Keratinocyte (primary cell): ENCODE measurements around the gene OR52H1. TPM values are rescaled to one million over a fixed set of nuclear protein-coding genes. Genes with fewer than 3 reads are reported as not detected.

Source experiments
- DNase-seq: peaks from one replicate; pipeline ENCODE4 v3.0.0-alpha.2; 2011; ENCODE audit warnings: low read depth, missing footprints, low spot score
- FAIRE-seq: peaks from 2 replicates; lab custom pipeline; 2011; peaks lifted over from hg19 to GRCh38; lab: Jason Lieb, UNC
- H2AFZ ChIP-seq: 2 replicates; pipeline ENCODE4 v1.6.0; 2012; ENCODE audit warnings: low read length, control low read depth, inconsistent platforms; ENCODE audit not compliant: control insufficient read depth
- H3K27ac ChIP-seq: 2 replicates; pipeline ENCODE4 v1.5.1; 2011; ENCODE audit warnings: low read length; ENCODE audit not compliant: control insufficient read depth, insufficient read depth
- H3K27me3 ChIP-seq: 3 replicates; pipeline ENCODE4 v1.6.0; 2011; ENCODE audit warnings: low read length; ENCODE audit not compliant: control insufficient read depth, insufficient read depth; ENCODE audit errors: extremely low read depth
- H3K36me3 ChIP-seq, 2 experiments: 2 replicates in 1 of 2; 3 replicates in 1 of 2; pipeline ENCODE4 v1.5.1; 2011; ENCODE audit warnings: low read length in 2 of 2, mild to moderate bottlenecking in 1 of 2; ENCODE audit not compliant: control insufficient read depth in 2 of 2, insufficient read depth in 2 of 2; ENCODE audit errors: extremely low read depth in 1 of 2
- H3K4me1 ChIP-seq: 3 replicates; pipeline ENCODE4 v1.5.1; 2011; ENCODE audit warnings: low read length; ENCODE audit not compliant: control insufficient read depth, insufficient read depth; ENCODE audit errors: extremely low read depth
- H3K4me2 ChIP-seq: 3 replicates; pipeline ENCODE4 v1.6.0; 2011; ENCODE audit warnings: low read depth, low read length; ENCODE audit not compliant: control insufficient read depth, insufficient read depth; ENCODE audit errors: extremely low read depth
- H3K4me3 ChIP-seq, 3 experiments: fragments of 200-600 bp in 1 of 3; sonication (generic) in 1 of 3; 2 replicates in 2 of 3; 3 replicates in 1 of 3; pipeline ENCODE4 v1.5.1; 2011 to 2016; ENCODE audit warnings: low read length in 3 of 3, mild to moderate bottlenecking in 3 of 3, control low read depth in 2 of 3, inconsistent platforms in 1 of 3, low read depth in 1 of 3, mixed read lengths in 1 of 3, mixed run types in 1 of 3, moderate library complexity in 1 of 3; ENCODE audit not compliant: control insufficient read depth in 2 of 3, insufficient read depth in 2 of 3; ENCODE audit errors: extremely low read depth in 1 of 3
- H3K79me2 ChIP-seq: 2 replicates; pipeline ENCODE4 v1.6.0; 2012; ENCODE audit warnings: low read length; ENCODE audit not compliant: control insufficient read depth, insufficient read depth
- H3K9ac ChIP-seq: 3 replicates; pipeline ENCODE4 v1.6.0; 2011; ENCODE audit warnings: low read length; ENCODE audit not compliant: control insufficient read depth, insufficient read depth; ENCODE audit errors: extremely low read depth
- H3K9me1 ChIP-seq: 3 replicates; pipeline ENCODE4 v1.6.0; 2011; ENCODE audit warnings: low read length; ENCODE audit not compliant: control insufficient read depth, insufficient read depth; ENCODE audit errors: extremely low read depth
- H3K9me3 ChIP-seq: 2 replicates; pipeline ENCODE4 v1.5.1; 2012; ENCODE audit warnings: low read depth, low read length; ENCODE audit not compliant: control insufficient read depth
- H4K20me1 ChIP-seq: 3 replicates; pipeline ENCODE4 v1.6.0; 2011; ENCODE audit warnings: low read length; ENCODE audit not compliant: control insufficient read depth, insufficient read depth; ENCODE audit errors: extremely low read depth
- EZH2 ChIP-seq: IDR thresholded peaks from one replicate; pipeline ENCODE4 v1.6.1; 2012; ENCODE audit warnings: inconsistent platforms, mild to moderate bottlenecking, low read length, moderate library complexity
- dilution Hi-C: fragments of 300-500 bp; cut with MboI; formaldehyde crosslinking; loops from one replicate; pipeline ENCODE4 v1.7.0; 2020; ENCODE audit warnings: low sequenced_read_pairs; ENCODE audit not compliant: extremely low pct_ligation_motif_present
- polyA plus RNA-seq, 5 experiments: library from polyadenylated mRNA; depleted of rRNA in 3 of 5; stranded (reverse) in 3 of 5; stranded (forward) in 1 of 5; unstranded in 1 of 5; fragments of >200 nt; gene quantifications; 1 replicate in 1 of 5; 2 replicates in 3 of 5; 3 replicates in 1 of 5; pipeline versions ENCODE4 v1.2.1 to v1.2.3, GENCODE V29; 2011 to 2012; ENCODE audit warnings: missing spikeins in 2 of 5, low read depth in 1 of 5, low replicate concordance in 1 of 5
- TF ChIP-seq, protein P1 (sequence below), 3 experiments: IDR thresholded peaks in 1 of 3; conservative IDR thresholded peaks in 1 of 3; optimal IDR thresholded peaks in 1 of 3; 2 replicates in 2 of 3; 3 replicates in 1 of 3; pipeline versions ENCODE3 to v1.5.1; 2011; ENCODE audit warnings: low read length in 3 of 3, mild to moderate bottlenecking in 3 of 3, moderate library complexity in 2 of 3, control low read depth in 1 of 3, inconsistent platforms in 1 of 3; ENCODE audit not compliant: insufficient read depth in 2 of 3; ENCODE audit errors: extremely low read depth in 1 of 3

OR52H1 gene
- polyA plus RNA-seq, 1 donor (not counting 4 experiments of a cell fraction or from before 2014, with no cell fraction given): not detected

DNA sequence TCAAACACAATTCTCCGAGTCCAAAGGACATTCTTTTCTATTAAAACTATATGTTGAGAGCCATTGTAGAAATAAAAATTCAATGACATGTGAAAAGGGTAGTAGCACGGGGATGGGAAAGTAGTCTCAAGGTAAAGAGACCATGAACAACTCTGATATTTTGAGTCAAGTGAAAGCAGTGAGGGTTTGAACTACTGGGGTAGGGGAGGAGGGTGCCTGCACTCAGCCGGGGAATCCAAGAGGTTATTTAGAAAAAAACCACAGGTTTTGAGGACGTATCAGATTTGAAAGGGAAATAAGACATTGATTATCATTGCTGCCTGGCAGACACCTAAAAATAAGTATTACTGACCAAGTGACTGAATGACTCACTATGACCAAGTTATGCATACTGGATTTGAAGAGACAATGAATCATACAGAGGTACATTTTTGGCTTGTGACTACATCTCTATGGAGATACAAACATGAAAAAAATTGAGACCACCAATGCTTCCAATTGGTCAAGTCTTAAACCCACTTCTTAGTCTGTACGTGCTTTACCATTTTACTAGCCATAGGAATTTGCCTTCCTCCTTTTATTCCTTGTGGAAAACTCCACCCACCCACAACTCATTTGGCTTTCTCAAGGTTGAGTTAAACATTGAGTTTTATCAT is 2.2 kb upstream of the OR52H1 start:
- Histone ChIP-seq H3K36me3 (no peaks in the 10 kb centered on the region), H3K4me3 (no peak overlapping the region), H3K9ac (no peak overlapping the region), H3K79me2 (no peaks in the 10 kb centered on the region), H3K4me1 (peaks cover 13% of the 10 kb centered on the region), H3K27ac (peak overlapping the region; percentile 22), H3K4me2 (peak overlapping the region; percentile 31), H3K27me3 (no peaks in the 10 kb centered on the region), H3K9me3 (no peaks in the 10 kb centered on the region), H2AFZ (no peak overlapping the region), H4K20me1 (no peaks in the 10 kb centered on the region), H3K9me1 (no peaks in the 10 kb centered on the region)
- DNase-seq: peak; percentile 28
- dilution Hi-C loops: no loop called here
- TF ChIP-seq EZH2: no peak
- TF ChIP-seq, protein P1, sequence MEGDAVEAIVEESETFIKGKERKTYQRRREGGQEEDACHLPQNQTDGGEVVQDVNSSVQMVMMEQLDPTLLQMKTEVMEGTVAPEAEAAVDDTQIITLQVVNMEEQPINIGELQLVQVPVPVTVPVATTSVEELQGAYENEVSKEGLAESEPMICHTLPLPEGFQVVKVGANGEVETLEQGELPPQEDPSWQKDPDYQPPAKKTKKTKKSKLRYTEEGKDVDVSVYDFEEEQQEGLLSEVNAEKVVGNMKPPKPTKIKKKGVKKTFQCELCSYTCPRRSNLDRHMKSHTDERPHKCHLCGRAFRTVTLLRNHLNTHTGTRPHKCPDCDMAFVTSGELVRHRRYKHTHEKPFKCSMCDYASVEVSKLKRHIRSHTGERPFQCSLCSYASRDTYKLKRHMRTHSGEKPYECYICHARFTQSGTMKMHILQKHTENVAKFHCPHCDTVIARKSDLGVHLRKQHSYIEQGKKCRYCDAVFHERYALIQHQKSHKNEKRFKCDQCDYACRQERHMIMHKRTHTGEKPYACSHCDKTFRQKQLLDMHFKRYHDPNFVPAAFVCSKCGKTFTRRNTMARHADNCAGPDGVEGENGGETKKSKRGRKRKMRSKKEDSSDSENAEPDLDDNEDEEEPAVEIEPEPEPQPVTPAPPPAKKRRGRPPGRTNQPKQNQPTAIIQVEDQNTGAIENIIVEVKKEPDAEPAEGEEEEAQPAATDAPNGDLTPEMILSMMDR (optimal IDR thresholded peaks at IDR 0.05 in 1 of 3, IDR thresholded peaks at IDR 0.05 in 1 of 3, conservative IDR thresholded peaks at IDR 0.05 in 1 of 3; ENCODE audit: extremely low read depth in 1 of 3, insufficient read depth in 2 of 3, low read length in 3 of 3): no peak
- peak; percentile 20 for FAIRE-seq

DNA sequence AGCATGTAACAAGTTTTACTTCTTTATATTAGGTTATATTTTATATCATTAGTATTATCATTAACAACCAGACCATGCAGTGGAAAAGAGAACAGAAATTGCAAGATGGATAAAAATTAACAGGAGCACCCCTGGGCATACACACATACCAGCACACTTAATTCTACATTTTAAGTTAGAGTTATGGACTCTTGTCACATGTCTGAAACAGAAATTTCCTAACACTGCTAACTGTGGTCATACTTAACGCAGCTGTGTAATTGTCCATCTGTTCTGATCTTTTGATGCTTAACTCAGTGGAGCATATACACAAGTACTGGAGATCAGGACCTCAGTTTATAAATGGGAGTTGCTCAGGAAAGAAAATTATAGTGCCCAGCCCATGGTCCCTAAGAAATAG is 358 bp downstream of the OR52H1 start:
- peaks cover 13% of the 10 kb centered on the region for H3K4me1 ChIP-seq
- H3K4me2 ChIP-seq: no peak overlapping the region
- no peak overlapping the region for H3K27ac ChIP-seq
- no peak overlapping the region for H2AFZ ChIP-seq
- no peak for TF ChIP-seq EZH2
- TF ChIP-seq, protein P1 (optimal IDR thresholded peaks at IDR 0.05 in 1 of 3, IDR thresholded peaks at IDR 0.05 in 1 of 3, conservative IDR thresholded peaks at IDR 0.05 in 1 of 3; ENCODE audit: extremely low read depth in 1 of 3, insufficient read depth in 2 of 3, low read length in 3 of 3): no peak
- H3K27me3 ChIP-seq: no peaks in the 10 kb centered on the region
- H3K36me3 ChIP-seq: no peaks in the 10 kb centered on the region
- no peaks in the 10 kb centered on the region for H3K9me3 ChIP-seq
- no peak overlapping the region for H3K9ac ChIP-seq
- FAIRE-seq (no peak), DNase-seq (no peak)
- dilution Hi-C loops: no loop called here
- H4K20me1 ChIP-seq: no peaks in the 10 kb centered on the region
- H3K79me2 ChIP-seq: no peaks in the 10 kb centered on the region
- no peaks in the 10 kb centered on the region for H3K9me1 ChIP-seq
- no peak overlapping the region for H3K4me3 ChIP-seq
